Subcutaneous abdominal adipose tissue (tissue), 5 donors: ENCODE results near the gene PARK7.

Source experiments
- H3K27ac ChIP-seq: one replicate; pipeline ENCODE4 v1.7.0; 2013; ENCODE audit warnings: low read depth, mild to moderate bottlenecking, inconsistent platforms, low read length, moderate library complexity
- H3K27me3 ChIP-seq, 5 donors: one replicate each; pipeline ENCODE4 v1.7.0; 2013; ENCODE audit warnings: low read length in 5 of 5, inconsistent platforms in 1 of 5; ENCODE audit not compliant: control insufficient read depth in 5 of 5, insufficient read depth in 4 of 5
- H3K36me3 ChIP-seq, 5 donors: one replicate each; pipeline ENCODE4 v1.7.0; 2013; ENCODE audit warnings: low read length in 5 of 5; ENCODE audit not compliant: control insufficient read depth in 5 of 5, insufficient read depth in 5 of 5
- H3K4me1 ChIP-seq, 5 donors: one replicate each; pipeline ENCODE4 v1.7.0; 2013; ENCODE audit warnings: low read length in 5 of 5, mild to moderate bottlenecking in 3 of 5, moderate library complexity in 1 of 5; ENCODE audit not compliant: control insufficient read depth in 5 of 5, insufficient read depth in 5 of 5
- H3K4me3 ChIP-seq, 5 donors: one replicate each; pipeline ENCODE4 v1.7.0; 2013; ENCODE audit warnings: low read length in 5 of 5, low read depth in 1 of 5
- H3K9ac ChIP-seq, 5 donors: one replicate each; pipeline ENCODE4 v1.7.0; 2013; ENCODE audit warnings: low read length in 5 of 5, mild to moderate bottlenecking in 4 of 5, moderate library complexity in 3 of 5
- H3K9me3 ChIP-seq, 5 donors: one replicate each; pipeline ENCODE4 v1.7.0; 2013; ENCODE audit warnings: low read length in 5 of 5; ENCODE audit not compliant: control insufficient read depth in 5 of 5
- donor health status: healthy.
- donor health status: healthy.
- donor health status: healthy.
- donor health status: healthy.
- donor health status: healthy.

PARK7 gene

DNA sequence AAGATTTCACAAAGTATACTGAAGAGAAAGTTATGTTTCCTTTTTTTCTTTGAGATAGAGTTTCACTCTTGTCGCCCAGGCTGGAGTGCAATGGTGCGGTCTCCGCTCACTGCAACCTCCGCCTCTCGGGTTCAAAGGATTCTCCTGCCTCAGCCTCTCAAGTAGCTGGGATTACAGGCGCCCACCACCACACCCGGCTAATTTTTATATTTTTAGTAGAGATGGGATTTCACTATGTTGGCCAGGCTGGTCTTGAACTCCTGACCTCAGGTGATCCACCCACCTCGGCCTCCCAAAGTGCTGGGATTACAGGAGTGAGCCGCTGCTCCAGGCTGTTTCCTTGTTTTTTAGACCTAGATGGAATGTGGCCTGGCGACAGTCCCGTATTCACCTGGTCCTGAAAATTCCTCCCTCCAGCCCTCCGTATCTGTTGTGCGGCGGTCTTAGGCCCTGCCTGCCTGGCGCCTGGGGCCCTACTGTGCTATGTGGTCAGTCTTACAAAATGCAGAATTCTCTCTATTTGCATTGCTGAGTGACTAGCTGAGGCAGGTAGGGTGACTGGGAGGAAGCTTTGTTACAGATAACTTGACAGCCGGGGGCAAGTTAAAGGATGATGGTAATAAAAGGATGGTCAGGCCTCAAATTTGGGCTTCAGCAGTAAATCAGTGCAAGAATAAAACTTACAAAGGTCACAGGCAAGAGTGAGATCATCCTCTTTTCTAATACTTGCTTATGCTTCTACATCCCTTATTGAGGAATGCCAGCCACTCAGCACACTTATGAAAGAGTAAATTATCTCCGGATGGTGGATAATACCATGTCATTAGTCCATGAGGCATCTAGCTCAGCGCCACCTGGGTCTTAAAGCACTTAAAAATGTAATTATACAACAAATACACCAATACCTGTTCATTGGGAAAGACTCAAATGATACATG is 30.3 kb downstream of the PARK7 start:
- peaks cover 0 to 19% (median 14%) of the 10 kb centered on the region in 5 donors for H3K36me3 ChIP-seq
- H3K9me3 ChIP-seq = no peaks in the 10 kb centered on the region
- no peak overlapping the region for H3K27ac ChIP-seq
- no peak overlapping the region for H3K4me3 ChIP-seq
- no peaks in the 10 kb centered on the region for H3K27me3 ChIP-seq
- H3K9ac ChIP-seq = no peak overlapping the region
- H3K4me1 ChIP-seq = peaks cover 0 to 6% (median 0%) of the 10 kb centered on the region in 5 donors

GRCh38 chr1:7992885-7993284 is 31.4 kb downstream of the PARK7 start:
- H3K36me3 ChIP-seq = peaks cover 0 to 12% (median 11%) of the 10 kb centered on the region in 5 donors
- H3K4me1 ChIP-seq = peaks cover 0 to 6% (median 0%) of the 10 kb centered on the region in 5 donors
- H3K9ac ChIP-seq = no peak overlapping the region
- no peaks in the 10 kb centered on the region for H3K9me3 ChIP-seq
- H3K27ac ChIP-seq = no peak overlapping the region
- H3K27me3 ChIP-seq = no peaks in the 10 kb centered on the region
- H3K4me3 ChIP-seq = no peak overlapping the region

DNA sequence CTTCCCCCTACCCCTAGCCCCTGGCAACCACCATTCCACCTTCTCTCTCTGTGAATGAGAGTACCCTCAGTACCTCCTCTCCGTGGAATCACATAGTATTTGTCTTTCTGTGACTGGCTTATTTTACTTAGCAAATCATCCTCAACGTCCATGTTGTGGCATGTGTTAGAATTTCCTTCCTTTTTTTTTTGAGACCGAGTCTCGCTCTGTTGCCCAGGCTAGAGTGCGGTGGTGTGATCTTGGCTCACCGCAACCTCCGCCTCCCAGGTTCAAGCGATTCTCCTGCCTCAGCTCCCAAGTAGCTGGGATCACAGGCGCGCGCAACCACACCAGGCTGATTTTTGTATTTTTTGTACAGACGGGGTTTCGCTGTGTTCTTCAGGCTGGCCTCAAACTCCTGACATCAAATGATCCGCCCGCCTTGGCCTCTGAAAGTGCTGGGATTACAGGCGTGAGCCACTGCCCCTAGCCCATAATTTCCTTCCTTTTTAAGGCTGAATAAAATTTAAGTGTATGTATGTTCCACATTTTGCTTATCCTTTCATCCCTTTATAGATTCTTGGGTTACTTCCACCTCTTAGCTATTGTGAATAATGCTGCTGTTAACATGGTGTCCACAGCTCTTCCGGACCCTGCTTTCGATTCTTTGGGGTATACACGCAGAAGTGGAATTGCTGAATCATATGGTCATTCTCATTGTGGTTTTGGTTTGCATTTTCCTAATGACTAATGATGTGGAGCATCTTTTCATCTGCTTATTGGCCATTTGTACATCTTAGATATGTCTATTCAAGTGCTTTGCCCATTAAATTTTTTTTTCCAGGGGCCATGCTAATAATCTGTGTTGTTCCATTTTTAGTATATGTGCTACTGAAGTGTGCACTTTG is 32.3 kb downstream of the PARK7 start:
- Histone ChIP-seq H3K9me3 (no peaks in the 10 kb centered on the region), H3K27ac (no peak overlapping the region), H3K9ac (no peak overlapping the region), H3K4me3 (no peak overlapping the region), H3K36me3 (peaks cover 0 to 12% (median 7%) of the 10 kb centered on the region in 5 donors), H3K27me3 (no peaks in the 10 kb centered on the region), H3K4me1 (peaks cover 0 to 6% (median 0%) of the 10 kb centered on the region in 5 donors)

- Histone ChIP-seq H3K36me3 (peaks cover 0 to 11% (median 6%) of the 10 kb centered on the region in 5 donors), H3K9me3 (no peaks in the 10 kb centered on the region), H3K4me3 (no peak overlapping the region), H3K4me1 (peaks cover 0 to 2% (median 0%) of the 10 kb centered on the region in 5 donors), H3K27me3 (no peaks in the 10 kb centered on the region), H3K9ac (no peak overlapping the region), H3K27ac (no peak overlapping the region)
These were observed 33.3 kb downstream of the PARK7 start for GRCh38 chr1:7994827-7995226.

- H3K4me3 ChIP-seq = no peak overlapping the region
- H3K36me3 ChIP-seq = peaks cover 0 to 5% (median under 1%) of the 10 kb centered on the region in 5 donors
- H3K27me3 ChIP-seq = no peaks in the 10 kb centered on the region
- H3K4me1 ChIP-seq = no peaks in the 10 kb centered on the region
- H3K9ac ChIP-seq = no peak overlapping the region
- no peak overlapping the region for H3K27ac ChIP-seq
- no peaks in the 10 kb centered on the region for H3K9me3 ChIP-seq
These were observed 33.9 kb downstream of the PARK7 start for GRCh38 chr1:7995437-7995836.

GRCh38 chr1:8002329-8002910 is 40.9 kb downstream of the PARK7 start:
- no peaks in the 10 kb centered on the region for H3K36me3 ChIP-seq
- H3K4me1 ChIP-seq = peaks cover 7 to 40% (median 32%) of the 10 kb centered on the region in 5 donors
- H3K9me3 ChIP-seq = no peaks in the 10 kb centered on the region
- no peak overlapping the region for H3K9ac ChIP-seq
- no peaks in the 10 kb centered on the region for H3K27me3 ChIP-seq
- no peak overlapping the region for H3K4me3 ChIP-seq
- peak overlapping the region; percentile 86 for H3K27ac ChIP-seq

DNA sequence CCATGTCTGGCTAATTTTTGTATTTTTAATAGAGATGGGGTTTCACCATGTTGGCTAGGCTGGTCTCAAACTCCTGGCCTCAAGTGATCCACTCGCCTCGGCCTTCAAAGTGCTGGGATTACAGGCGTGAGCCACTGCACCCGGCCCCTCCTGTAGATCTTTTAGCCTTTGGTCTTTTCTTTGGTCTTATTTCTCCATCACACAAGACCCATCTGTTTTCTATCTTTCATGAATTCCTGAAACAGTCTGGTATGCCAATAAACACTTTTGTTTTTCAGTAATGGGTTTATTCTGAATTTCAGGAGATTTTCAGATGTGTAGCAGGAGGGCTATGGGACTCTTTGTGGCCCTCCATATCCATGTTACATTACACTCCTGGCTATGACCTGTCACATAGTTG is 41.4 kb downstream of the PARK7 start:
- peak overlapping the region; percentile 86 for H3K27ac ChIP-seq
- no peaks in the 10 kb centered on the region for H3K27me3 ChIP-seq
- H3K9me3 ChIP-seq = no peaks in the 10 kb centered on the region
- H3K4me1 ChIP-seq = peaks cover 7 to 40% (median 32%) of the 10 kb centered on the region in 5 donors
- H3K4me3 ChIP-seq = no peak overlapping the region
- peak overlapping the region in 1 of 5 donors; percentile 39 for H3K9ac ChIP-seq
- no peaks in the 10 kb centered on the region for H3K36me3 ChIP-seq

- Histone ChIP-seq H3K27me3 (no peaks in the 10 kb centered on the region), H3K9ac (peak overlapping the region in 2 of 5 donors; percentile 2 to 42), H3K4me1 (peaks cover 7 to 40% (median 32%) of the 10 kb centered on the region in 5 donors), H3K9me3 (no peaks in the 10 kb centered on the region), H3K27ac (peak overlapping the region; percentile 86), H3K36me3 (no peaks in the 10 kb centered on the region), H3K4me3 (peak overlapping the region in 1 of 5 donors; percentile 51)
These were observed 42.1 kb downstream of the PARK7 start for GRCh38 chr1:8003438-8004112.

DNA sequence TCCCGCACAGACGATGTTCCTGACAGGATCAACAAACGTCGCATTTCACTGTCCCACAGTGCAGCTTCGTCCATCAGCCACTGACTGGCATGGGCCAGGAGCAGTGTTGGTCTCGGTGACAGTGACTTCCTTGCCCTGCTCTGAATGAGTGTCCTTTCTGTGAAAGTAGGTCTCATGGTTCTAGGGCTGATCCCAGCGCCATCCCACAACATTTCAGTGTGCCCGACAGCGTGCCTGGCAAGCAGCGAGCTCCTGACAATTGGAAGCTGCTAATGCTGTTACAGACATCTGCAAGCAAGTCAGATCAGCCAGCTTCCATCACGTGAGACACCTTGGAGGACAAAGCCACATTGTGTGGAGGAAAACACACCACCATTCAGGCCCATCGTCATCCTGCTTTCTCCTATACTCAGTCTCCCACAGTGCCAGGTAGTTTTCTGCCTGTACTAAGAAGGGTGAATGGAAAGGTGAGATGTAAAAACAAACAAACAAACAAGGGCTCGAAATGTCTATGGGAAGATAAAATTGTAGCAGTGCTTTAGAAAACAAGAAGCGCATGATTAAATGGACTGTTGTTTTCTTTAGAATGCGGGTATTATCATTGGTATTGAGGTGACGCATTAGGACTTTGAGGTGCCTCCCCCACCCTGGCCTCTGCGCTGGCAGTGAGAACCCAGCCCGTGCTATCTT is 42.7 kb downstream of the PARK7 start:
- Histone ChIP-seq H3K27me3 (no peaks in the 10 kb centered on the region), H3K36me3 (no peaks in the 10 kb centered on the region), H3K27ac (peak overlapping the region; percentile 86), H3K4me1 (peaks cover 7 to 40% (median 32%) of the 10 kb centered on the region in 5 donors), H3K9ac (peak overlapping the region in 3 of 5 donors; percentile 2 to 57 (median 42)), H3K4me3 (peak overlapping the region; percentile 6 to 51 (median 13)), H3K9me3 (no peaks in the 10 kb centered on the region)
